Hepatocyte (in vitro differentiated cells): ENCODE results near the gene LHX5.

Experiments used
- CTCF ChIP-seq: fragments of 200-600 bp; sonication (generic); IDR thresholded peaks from 2 replicates; pipeline ENCODE4 v1.5.1; 2016; ENCODE audit warnings: antibody characterized with exemption, mild to moderate bottlenecking; ENCODE audit not compliant: poor library complexity
- EZH2 ChIP-seq: fragments of 200-600 bp; sonication (generic); IDR thresholded peaks from 2 replicates; pipeline ENCODE4 v1.6.1; 2016; ENCODE audit warnings: antibody characterized with exemption, mild to moderate bottlenecking, borderline replicate concordance
- EZH2phosphoT487 ChIP-seq: fragments of 200-600 bp; sonication (generic); IDR thresholded peaks from one replicate; pipeline ENCODE4 v1.6.1; 2018; ENCODE audit warnings: antibody characterized with exemption, mild to moderate bottlenecking, low read depth, moderate library complexity; ENCODE audit not compliant: unreplicated experiment, severe bottlenecking

DNA sequence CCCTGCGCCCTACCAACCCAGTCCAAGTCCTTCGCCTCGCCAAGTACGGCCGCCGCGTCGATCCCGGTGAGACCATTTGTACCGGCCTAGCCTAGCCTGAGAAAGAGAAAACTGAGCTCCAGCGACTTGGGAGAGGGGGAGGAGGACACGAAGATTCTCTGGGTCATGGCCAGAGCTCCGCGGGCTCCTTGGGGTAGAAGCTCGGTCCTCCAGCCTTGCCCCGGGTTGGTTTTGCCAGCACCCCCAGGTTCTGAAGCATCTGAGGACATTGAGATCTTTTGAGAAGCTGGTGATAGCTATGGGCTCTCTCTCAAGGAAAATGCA, 7.3 kb downstream of the LHX5 start:
- TF ChIP-seq EZH2, result no peak
- TF ChIP-seq CTCF, result no peak
- peak; percentile 7 for TF ChIP-seq EZH2phosphoT487
